ENCODE results near the gene XRCC1. TPM values are rescaled to one million over a fixed set of nuclear protein-coding genes. Genes with fewer than 3 reads are reported as not detected.

The XRCC1 gene
- total RNA-seq, 4 donors from 2014 or later, result 8.0 to 147 (median 15.8) TPM

- intact Hi-C loops (cut with DNase I; ENCODE audit: low total_unique reads) (loop anchor here (10.0 kb wide), 1 partner anchor 64 kb away; the partner anchor contains the start of gene ZNF575), in situ Hi-C loops (cut with MboI; ENCODE audit: low pct_ligation_motif_present in 1 of 4, low pct_unique_long_range_greater_than_20kb in 1 of 4, low sequenced_read_pairs in 3 of 4) (no loop called here)
- 92 to 100% methylated on average over 4 to 19 of the region's 19 CpGs for WGBS, 2 donors (ENCODE audit: low coverage in 1 of 2)
- no peak for DNase-seq
- H3K27me3 ChIP-seq, result no peaks in the 10 kb centered on the region
- peaks cover 0 to 6% (median 3%) of the 10 kb centered on the region in 4 donors for H3K36me3 ChIP-seq
- H3K9me3 ChIP-seq, result no peaks in the 10 kb centered on the region
- no peak overlapping the region for H3K27ac ChIP-seq
- no peak overlapping the region for H3K4me3 ChIP-seq
- TF ChIP-seq CTCF (IDR thresholded peaks at IDR 0.05), result no peak
- peaks cover 25 to 34% (median 29%) of the 10 kb centered on the region in 4 donors for H3K4me1 ChIP-seq
These were observed 23.3 kb upstream of the XRCC1 start for GRCh38 chr19:43598445-43599240.

GRCh38 chr19:43597876-43598275, 22.5 kb upstream of the XRCC1 start:
- Histone ChIP-seq H3K27me3 (no peaks in the 10 kb centered on the region), H3K9me3 (no peaks in the 10 kb centered on the region), H3K36me3 (peaks cover 0 to 9% (median 5%) of the 10 kb centered on the region in 4 donors), H3K4me3 (peak overlapping the region in 1 of 4 donors; percentile 88), H3K4me1 (peaks cover 25 to 40% (median 31%) of the 10 kb centered on the region in 4 donors), H3K27ac (peak overlapping the region in 2 of 4 donors; percentile 86 to 97)
- 40 to 43% methylated on average over 4 to 5 of the region's 5 CpGs for WGBS, 2 donors (ENCODE audit: low coverage in 1 of 2)
- no peak for TF ChIP-seq EP300 (IDR thresholded peaks at IDR 0.05; ENCODE audit: low read depth)
- no peak for TF ChIP-seq POLR2AphosphoS5 (IDR thresholded peaks at IDR 0.05)
- no peak for TF ChIP-seq POLR2A (IDR thresholded peaks at IDR 0.05)
- no peak for TF ChIP-seq CTCF (IDR thresholded peaks at IDR 0.05)
- DNase-seq, result no peak
- in situ Hi-C loops (cut with MboI; ENCODE audit: low pct_ligation_motif_present in 1 of 4, low pct_unique_long_range_greater_than_20kb in 1 of 4, low sequenced_read_pairs in 3 of 4) (no loop called here), intact Hi-C loops (cut with DNase I; ENCODE audit: low total_unique reads) (loop anchor here (10.0 kb wide), 1 partner anchor 63 kb away; the partner anchor contains the start of gene ZNF575)

- WGBS, 2 donors (ENCODE audit: low coverage in 1 of 2), result 24% methylated on average over 7 of the region's 7 CpGs; no CpG with 5 or more reads in 1 of the 2 donors
- Histone ChIP-seq H3K9me3 (no peaks in the 10 kb centered on the region), H3K4me1 (peaks cover 25 to 40% (median 31%) of the 10 kb centered on the region in 4 donors), H3K27me3 (no peaks in the 10 kb centered on the region), H3K4me3 (peak overlapping the region; percentile 50 to 88 (median 66)), H3K36me3 (peaks cover 0 to 18% (median 9%) of the 10 kb centered on the region in 4 donors), H3K27ac (peak overlapping the region; percentile 86 to 98 (median 96))
- intact Hi-C loops (cut with DNase I; ENCODE audit: low total_unique reads) (loop anchor here (10.0 kb wide), 1 partner anchor 62 kb away; the partner anchor contains the start of gene ZNF575), in situ Hi-C loops (cut with MboI; ENCODE audit: low pct_ligation_motif_present in 1 of 4, low pct_unique_long_range_greater_than_20kb in 1 of 4, low sequenced_read_pairs in 3 of 4) (no loop called here)
- no peak for TF ChIP-seq CTCF (IDR thresholded peaks at IDR 0.05)
- no peak for TF ChIP-seq POLR2A (IDR thresholded peaks at IDR 0.05)
- TF ChIP-seq POLR2AphosphoS5 (IDR thresholded peaks at IDR 0.05), result no peak
- no peak for TF ChIP-seq EP300 (IDR thresholded peaks at IDR 0.05; ENCODE audit: low read depth)
- DNase-seq, result no peak
These were observed 21.6 kb upstream of the XRCC1 start for GRCh38 chr19:43596842-43597461.
